ENCODE measurements around the gene HMGN2. TPM values are rescaled to one million over a fixed set of nuclear protein-coding genes. Genes with fewer than 3 reads are reported as not detected.

Gene HMGN2
- total and polyA plus RNA-seq, 2 of the 13 experiments (the other 11 are each of a cell fraction or from before 2014, with no cell fraction given), result 63.4 to 343 TPM

GRCh38 chr1:26471498-26472319 is 531 bp upstream of the HMGN2 start (continued):
- no peak for TF ChIP-seq ZBTB37 (CRISPR knock-in tag; IDR thresholded peaks at IDR 0.05)
- no peak for TF ChIP-seq SMARCE1 (IDR thresholded peaks at IDR 0.05; ENCODE audit: borderline replicate concordance)
- TF ChIP-seq ZNF225 (CRISPR knock-in tag; IDR thresholded peaks at IDR 0.05), result no peak
- TF ChIP-seq ZKSCAN8 (CRISPR knock-in tag; IDR thresholded peaks at IDR 0.05; ENCODE audit: borderline replicate concordance), result no peak
- TF ChIP-seq CBX5 (CRISPR knock-in tag; IDR thresholded peaks at IDR 0.05; ENCODE audit: borderline replicate concordance), result 0 out of 2 replicates have a peak, but pooled peaks have one; percentile 27
- no peak for TF ChIP-seq ZEB1 (IDR thresholded peaks at IDR 0.05; ENCODE audit: insufficient replicate concordance, low read depth)
- TF ChIP-seq TOE1 (CRISPR knock-in tag; IDR thresholded peaks at IDR 0.05), result no peak
- TF ChIP-seq NR0B2 (CRISPR knock-in tag; IDR thresholded peaks at IDR 0.05), result no peak
- no peak for TF ChIP-seq ZNF737 (CRISPR knock-in tag; IDR thresholded peaks at IDR 0.05; ENCODE audit: borderline replicate concordance)
- TF ChIP-seq MLX (CRISPR knock-in tag; IDR thresholded peaks at IDR 0.05), result no peak
- no peak for TF ChIP-seq ZNF468 (CRISPR knock-in tag; IDR thresholded peaks at IDR 0.05)
- TF ChIP-seq ZBTB40 (IDR thresholded peaks at IDR 0.05), result no peak
- no peak for TF ChIP-seq ZBTB40 (CRISPR knock-in tag; IDR thresholded peaks at IDR 0.05)
- no peak for TF ChIP-seq KDM3A (CRISPR knock-in tag; IDR thresholded peaks at IDR 0.05; ENCODE audit: low read depth)
- no peak for TF ChIP-seq ZNF768 (CRISPR knock-in tag; IDR thresholded peaks at IDR 0.05)
- no peak for TF ChIP-seq CBX1 (IDR thresholded peaks at IDR 0.05; ENCODE audit: low read depth)
- 0 out of 2 replicates have a peak, but pooled peaks have one; percentile 47 for TF ChIP-seq ZNF563 (CRISPR knock-in tag; IDR thresholded peaks at IDR 0.05)
- TF ChIP-seq ZNF24 (IDR thresholded peaks at IDR 0.05), result no peak
- TF ChIP-seq ZNF292 (CRISPR knock-in tag; IDR thresholded peaks at IDR 0.05; ENCODE audit: borderline replicate concordance, low read depth), result no peak

Measured in HepG2 (cell line).